Thymus (tissue), 11 donors: ENCODE results near the gene C13orf46. TPM values are rescaled to one million over a fixed set of nuclear protein-coding genes. Genes with fewer than 3 reads are reported as not detected.
"Not testable (repeated sequence)": the region's sequence is repeated elsewhere in the genome, so short reads cannot be mapped to it uniquely, and the experiment has no call there.

ENCODE experiments used
- DNase-seq, 9 donors: peaks; one replicate each; pipeline ENCODE4 v3.0.0-alpha.2; 2013; ENCODE audit warnings: low spot score in 9 of 9, low read depth in 6 of 9, missing footprints in 1 of 9
- H3K27ac ChIP-seq, 2 donors: one replicate each; pipeline ENCODE4 v1.5.1; 2013; ENCODE audit warnings: control low read depth in 1 of 2, low read depth in 1 of 2, low read length in 1 of 2, mild to moderate bottlenecking in 1 of 2, moderate library complexity in 1 of 2
- H3K27me3 ChIP-seq, 2 donors: one replicate each; pipeline ENCODE4 v1.5.1; 2013; ENCODE audit warnings: low read length in 1 of 2; ENCODE audit not compliant: control insufficient read depth in 2 of 2, insufficient read depth in 1 of 2
- H3K36me3 ChIP-seq, 2 donors: one replicate each; pipeline ENCODE4 v1.5.1; 2013; ENCODE audit warnings: low read length in 1 of 2, mild to moderate bottlenecking in 1 of 2, moderate library complexity in 1 of 2; ENCODE audit not compliant: control insufficient read depth in 2 of 2, insufficient read depth in 2 of 2
- H3K4me1 ChIP-seq, 2 donors: one replicate each; pipeline ENCODE4 v1.5.1; 2013; ENCODE audit warnings: low read length in 2 of 2; ENCODE audit not compliant: control insufficient read depth in 2 of 2, insufficient read depth in 2 of 2
- H3K4me3 ChIP-seq, 2 donors: one replicate each; pipeline ENCODE4 v1.5.1; 2013; ENCODE audit warnings: low read length in 2 of 2, control low read depth in 1 of 2, mild to moderate bottlenecking in 1 of 2
- H3K9me3 ChIP-seq, 2 donors: one replicate each; pipeline ENCODE4 v1.5.1; 2013; ENCODE audit warnings: low read length in 1 of 2, mild to moderate bottlenecking in 1 of 2; ENCODE audit not compliant: control insufficient read depth in 2 of 2, insufficient read depth in 1 of 2
- WGBS: extraction: QIAGEN DNeasy Blood & Tissue Kit; methylation state at CpG from one replicate; pipeline ENCODE4 v1.1.7; 2013; 5-methylcytosine and 5-hydroxymethylcytosine counted together
- polyA plus RNA-seq: library from polyadenylated mRNA; stranded (reverse); fragments of 200-250 nt; gene quantifications from one replicate; pipeline ENCODE4 v1.2.3, GENCODE V29; 2013
- total RNA-seq: library from RNA; stranded (reverse); fragments of 120-200 nt; gene quantifications from one replicate; pipeline ENCODE4 v1.2.4, GENCODE V29; 2013
- donor health status: healthy.

The C13orf46 gene
- total and polyA plus RNA-seq, 2 donors, result 0.05 to 1.1 TPM

DNA sequence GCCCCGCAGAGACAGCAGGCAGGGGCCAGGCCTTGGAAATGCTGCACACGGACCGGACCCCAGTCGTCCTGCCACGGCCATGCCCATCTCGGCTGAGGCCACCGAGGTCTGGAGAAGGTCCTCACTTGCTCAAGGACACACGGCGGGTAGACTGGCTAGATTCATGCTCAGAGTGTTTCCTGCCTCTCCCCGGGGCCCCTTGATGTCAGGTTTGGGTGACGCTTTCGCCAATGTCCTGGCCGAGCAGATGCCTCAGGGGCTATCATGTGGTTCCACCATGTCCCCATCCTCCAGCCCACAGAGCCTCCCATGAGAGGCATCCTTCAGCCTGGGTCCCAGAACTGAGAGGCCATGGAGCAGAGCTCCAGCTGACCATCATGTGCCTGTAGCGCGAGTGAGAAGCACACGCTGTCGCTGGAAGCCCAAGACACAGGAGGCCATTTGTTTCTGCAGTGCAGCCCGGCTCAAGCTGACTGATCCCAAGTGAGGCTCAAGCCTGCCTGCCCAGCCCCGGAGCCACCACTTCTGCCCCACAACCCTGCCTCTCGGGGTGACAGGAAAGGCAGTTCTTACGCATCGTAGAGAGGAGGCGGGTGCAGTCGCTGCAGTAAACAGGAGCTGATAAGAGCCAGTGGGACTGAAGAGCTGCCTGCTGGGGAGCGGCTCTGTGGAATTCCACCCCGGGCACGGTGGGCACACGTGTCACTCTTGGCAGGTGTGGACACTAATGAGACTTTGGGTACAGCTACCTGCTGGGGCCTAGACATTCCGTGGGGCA, 56.1 kb downstream of the C13orf46 start:
- Histone ChIP-seq H3K27ac (no peak overlapping the region), H3K9me3 (peaks cover 1 to 13% of the 10 kb centered on the region in 2 donors), H3K27me3 (peaks cover 0 to 17% of the 10 kb centered on the region in 2 donors), H3K4me3 (no peak overlapping the region), H3K4me1 (no peaks in the 10 kb centered on the region), H3K36me3 (no peaks in the 10 kb centered on the region)
- DNase-seq, result no peak
- WGBS, result 94% methylated on average over 29 of the region's 29 CpGs

DNA sequence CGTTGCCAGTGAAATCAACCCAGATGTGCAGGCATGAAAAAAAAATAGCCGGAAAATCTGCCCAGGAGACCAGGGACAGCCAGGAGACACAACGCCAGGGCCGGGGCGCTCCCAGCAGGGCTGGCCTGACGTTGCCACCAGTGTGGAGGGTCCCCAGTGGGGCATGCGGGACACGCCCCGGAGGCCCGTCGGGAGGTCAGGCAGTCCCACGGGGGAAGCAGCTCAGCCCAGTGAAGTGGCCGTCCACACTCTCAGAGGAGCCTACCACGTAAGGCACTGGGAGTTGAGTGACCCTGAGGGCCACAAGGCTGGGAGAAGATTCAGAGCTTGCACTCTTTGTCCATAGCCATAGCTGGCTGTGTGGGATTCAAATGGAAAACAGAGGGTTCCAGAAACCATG, 56.8 kb downstream of the C13orf46 start:
- Histone ChIP-seq H3K27me3 (peaks cover 0 to 15% of the 10 kb centered on the region in 2 donors), H3K27ac (no peak overlapping the region), H3K4me1 (no peaks in the 10 kb centered on the region), H3K4me3 (no peak overlapping the region), H3K9me3 (peaks cover 0 to 6% of the 10 kb centered on the region in 2 donors), H3K36me3 (no peaks in the 10 kb centered on the region)
- no peak for DNase-seq
- 95% methylated on average over 14 of the region's 14 CpGs for WGBS

DNA sequence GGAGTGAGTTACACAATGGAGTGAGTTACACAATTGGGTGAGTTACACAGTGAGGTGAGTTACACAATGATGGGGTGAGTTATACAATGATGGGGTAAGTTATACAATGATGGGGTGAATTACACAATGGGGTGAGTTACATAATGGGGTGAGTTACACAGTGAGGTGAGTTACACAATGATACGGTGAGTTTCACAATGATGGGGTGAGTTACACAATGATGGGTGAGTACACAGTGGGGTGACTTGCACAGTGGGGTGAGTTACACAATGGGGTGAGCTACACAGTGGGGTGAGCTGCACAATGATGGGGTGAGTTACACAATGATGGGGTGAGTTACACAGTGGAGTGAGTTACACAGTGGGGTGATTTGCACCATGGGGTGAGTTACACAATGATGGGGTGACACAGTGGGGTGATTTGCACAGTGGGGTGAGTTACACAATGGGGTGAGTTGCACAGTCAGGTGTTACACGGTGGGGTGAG, 57.5 kb downstream of the C13orf46 start:
- H3K9me3 ChIP-seq, result peaks cover 0 to 6% of the 10 kb centered on the region in 2 donors
- no peaks in the 10 kb centered on the region for H3K4me1 ChIP-seq
- no peak overlapping the region for H3K4me3 ChIP-seq
- 93% methylated on average over 2 of the region's 2 CpGs for WGBS
- DNase-seq, result no peak
- H3K27me3 ChIP-seq, result peaks cover 0 to 15% of the 10 kb centered on the region in 2 donors
- H3K36me3 ChIP-seq, result no peaks in the 10 kb centered on the region
- no peak overlapping the region for H3K27ac ChIP-seq

DNA sequence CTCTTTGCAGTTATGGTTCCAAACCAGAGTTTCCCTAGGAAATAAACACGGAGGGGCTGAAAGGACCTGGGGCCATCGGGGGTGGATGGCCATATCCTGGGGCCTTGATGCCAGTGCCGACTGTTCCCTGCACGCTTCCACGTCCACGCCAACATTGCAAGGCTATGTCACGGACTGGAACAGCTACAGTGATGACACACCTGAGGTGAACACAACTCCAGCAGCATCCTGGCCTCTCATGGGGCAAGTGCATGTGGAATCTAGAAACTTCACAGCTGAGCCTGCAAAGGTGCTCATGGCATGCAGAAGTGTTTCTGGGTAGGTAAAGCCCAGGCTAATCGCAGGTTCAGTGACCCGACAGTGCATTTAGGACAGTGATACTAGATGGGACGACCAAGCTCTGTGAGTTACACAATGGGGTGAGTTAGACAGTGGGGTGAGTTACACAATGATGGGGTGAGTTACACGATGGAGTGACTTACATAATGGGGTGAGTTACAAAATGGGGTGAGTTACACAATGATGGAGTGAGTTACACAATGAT, 58.0 kb downstream of the C13orf46 start:
- 94% methylated on average over 11 of the region's 11 CpGs for WGBS
- no peak overlapping the region for H3K4me3 ChIP-seq
- DNase-seq, result no peak
- H3K27me3 ChIP-seq, result peaks cover 0 to 15% of the 10 kb centered on the region in 2 donors
- no peaks in the 10 kb centered on the region for H3K36me3 ChIP-seq
- peaks cover 0 to 3% of the 10 kb centered on the region in 2 donors for H3K9me3 ChIP-seq
- H3K4me1 ChIP-seq, result no peaks in the 10 kb centered on the region
- H3K27ac ChIP-seq, result no peak overlapping the region

DNA sequence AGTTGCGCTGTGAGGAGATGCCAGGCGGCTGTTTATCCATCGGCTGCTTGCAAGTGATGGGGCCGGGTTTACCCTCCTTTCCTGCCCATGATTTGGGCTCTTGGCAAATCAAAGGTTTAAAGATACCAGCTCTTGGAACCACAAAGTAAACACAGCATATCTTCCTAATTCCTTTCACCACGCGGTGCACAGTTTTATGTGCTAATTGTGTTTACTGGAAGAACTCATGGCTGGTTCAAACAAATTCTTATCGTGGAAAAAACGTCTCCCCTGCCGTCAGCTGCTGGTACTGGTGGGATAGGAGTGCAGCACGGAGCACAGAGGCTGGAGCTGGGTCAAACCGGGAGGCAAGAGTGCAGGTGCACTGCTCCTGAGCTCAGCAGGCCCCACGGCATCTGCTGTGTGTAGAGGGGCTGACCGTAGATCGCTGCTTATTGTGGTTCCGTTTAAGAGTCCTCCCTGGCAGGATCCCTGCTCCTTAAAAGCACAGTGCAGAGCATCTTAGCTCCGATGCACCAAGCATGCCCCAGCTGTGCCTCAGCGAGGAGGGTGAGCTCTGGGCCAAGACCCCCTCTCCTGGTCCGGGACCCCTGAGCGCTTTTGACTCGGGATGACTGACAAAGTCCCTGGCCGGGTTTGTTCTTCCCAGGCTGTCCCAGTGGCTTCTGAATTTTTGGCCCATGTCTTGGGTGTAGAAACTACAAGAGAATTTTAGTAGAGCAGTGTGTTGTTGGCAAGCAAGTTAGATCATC, 58.7 kb downstream of the C13orf46 start:
- H3K4me1 ChIP-seq, result no peaks in the 10 kb centered on the region
- no peaks in the 10 kb centered on the region for H3K9me3 ChIP-seq
- DNase-seq, result no peak
- no peak overlapping the region for H3K27ac ChIP-seq
- 85% methylated on average over 21 of the region's 21 CpGs for WGBS
- no peak overlapping the region for H3K4me3 ChIP-seq
- no peaks in the 10 kb centered on the region for H3K36me3 ChIP-seq
- H3K27me3 ChIP-seq, result peaks cover 0 to 15% of the 10 kb centered on the region in 2 donors

DNA sequence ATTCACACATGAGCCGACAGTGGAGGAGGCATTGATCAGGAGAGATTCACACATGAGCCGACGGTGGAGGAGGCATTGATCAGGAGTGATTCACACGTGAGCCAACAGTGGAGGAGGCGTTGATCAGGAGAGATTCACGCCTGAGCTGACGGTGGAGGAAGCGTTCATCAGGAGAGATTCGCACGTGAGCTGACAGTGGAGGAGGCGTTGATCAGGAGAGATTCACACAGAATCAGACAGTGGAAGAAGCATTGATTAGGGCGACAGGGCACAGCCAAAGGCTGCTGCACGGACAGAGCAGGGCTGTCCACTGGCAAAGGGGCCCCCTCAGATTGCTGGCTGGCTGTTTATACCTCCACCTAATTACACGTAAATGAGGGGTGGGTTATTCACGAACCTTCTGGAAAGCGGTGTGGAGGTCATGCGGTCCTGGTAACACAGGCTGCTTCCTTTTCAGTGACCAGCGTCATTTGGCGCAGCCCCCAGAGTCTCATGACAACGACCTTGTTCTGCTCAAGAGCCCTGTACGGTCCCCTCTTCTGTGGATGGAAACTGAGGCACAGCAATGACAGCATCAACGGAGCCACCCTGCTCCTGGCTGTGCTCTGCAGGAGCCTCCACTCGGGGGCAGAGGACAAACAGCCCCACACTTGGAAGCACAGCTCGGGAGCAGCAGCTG, 59.4 kb downstream of the C13orf46 start:
- no peaks in the 10 kb centered on the region for H3K9me3 ChIP-seq
- H3K27me3 ChIP-seq, result peaks cover 0 to 18% of the 10 kb centered on the region in 2 donors
- no peak overlapping the region for H3K4me3 ChIP-seq
- no peak for DNase-seq
- 92% methylated on average over 24 of the region's 24 CpGs for WGBS
- no peaks in the 10 kb centered on the region for H3K36me3 ChIP-seq
- no peaks in the 10 kb centered on the region for H3K4me1 ChIP-seq
- H3K27ac ChIP-seq, result no peak overlapping the region

DNA sequence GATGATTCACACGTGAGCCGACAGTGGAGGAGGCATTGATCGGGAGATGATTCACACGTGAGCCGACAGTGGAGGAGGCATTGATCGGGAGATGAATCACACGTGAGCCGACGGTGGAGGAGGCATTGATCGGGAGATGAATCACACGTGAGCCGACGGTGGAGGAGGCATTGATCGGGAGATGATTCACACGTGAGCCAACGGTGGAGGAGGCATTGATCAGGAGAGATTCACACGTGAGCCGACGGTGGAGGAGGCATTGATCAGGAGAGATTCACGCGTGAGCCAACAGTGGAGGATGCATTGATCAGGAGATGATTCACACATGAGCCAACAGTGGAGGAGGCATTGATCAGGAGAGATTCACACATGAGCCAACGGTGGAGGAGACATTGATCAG, 60.0 kb downstream of the C13orf46 start:
- H3K27me3 ChIP-seq, result peaks cover 0 to 20% of the 10 kb centered on the region in 2 donors
- 93% methylated on average over 22 of the region's 22 CpGs for WGBS
- H3K4me3 ChIP-seq, H3K9me3 ChIP-seq, H3K27ac ChIP-seq, H3K36me3 ChIP-seq, DNase-seq, H3K4me1 ChIP-seq: not testable (repeated sequence)

DNA sequence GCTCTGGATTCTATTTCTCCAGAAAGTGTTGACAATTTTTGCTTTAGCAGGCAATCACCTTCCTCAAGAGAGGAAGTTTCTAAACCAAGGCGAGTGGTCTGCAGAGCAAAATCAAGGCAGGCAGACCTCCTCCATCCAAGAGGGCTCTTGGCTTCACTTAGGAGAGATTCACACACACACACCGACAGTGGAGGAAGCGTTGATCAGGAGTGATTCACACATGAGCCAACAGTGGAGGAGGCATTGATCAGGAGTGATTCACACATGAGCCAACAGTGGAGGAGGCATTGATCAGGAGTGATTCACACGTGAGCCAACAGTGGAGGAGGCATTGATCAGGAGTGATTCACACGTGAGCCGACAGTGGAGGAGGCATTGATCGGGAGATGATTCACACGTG, 60.5 kb downstream of the C13orf46 start:
- not testable (repeated sequence) for H3K36me3 ChIP-seq, DNase-seq, H3K27ac ChIP-seq, H3K9me3 ChIP-seq, H3K4me3 ChIP-seq, H3K4me1 ChIP-seq
- peaks cover 0 to 21% of the 10 kb centered on the region in 2 donors for H3K27me3 ChIP-seq
- WGBS, result 83% methylated on average over 8 of the region's 8 CpGs
